Measurements from ENCODE around the gene PFKFB2.

DNA sequence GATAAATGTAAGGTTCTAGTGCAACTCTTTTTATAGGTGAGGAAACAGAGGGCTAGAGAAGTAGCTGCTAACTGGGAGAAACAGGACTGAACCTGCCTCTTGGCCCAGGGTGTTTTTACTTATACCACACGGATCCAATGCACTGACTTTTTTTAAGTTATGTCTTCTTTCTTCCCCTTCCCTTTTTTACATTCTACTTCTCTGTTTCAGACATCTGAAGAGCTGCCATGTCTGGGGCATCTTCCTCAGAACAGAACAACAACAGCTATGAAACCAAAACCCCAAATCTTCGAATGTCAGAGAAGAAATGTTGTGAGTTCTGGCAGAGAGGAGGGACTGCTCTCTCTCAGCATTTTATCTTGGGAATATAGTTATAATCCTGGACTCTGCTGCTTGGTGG is 1.4 kb downstream of the PFKFB2 start:
- TF ChIP-seq POLR2A (IDR thresholded peaks at IDR 0.05; ENCODE audit: low read depth, low read length) (no peak), POLR2AphosphoS5 (IDR thresholded peaks at IDR 0.05; ENCODE audit: low read depth, low read length) (no peak), TAF1 (IDR thresholded peaks at IDR 0.05; ENCODE audit: borderline replicate concordance, low read depth, low read length) (no peak)
